Fibroblast of skin of back (primary cell): ENCODE data around the gene KAZN.

Source experiments
- DNase-seq: peaks from one replicate; pipeline ENCODE4 v3.0.0-alpha.2; 2013

KAZN gene

GRCh38 chr1:14716474-14716873, 118.0 kb downstream of the KAZN start:
- DNase-seq = no peak

DNA sequence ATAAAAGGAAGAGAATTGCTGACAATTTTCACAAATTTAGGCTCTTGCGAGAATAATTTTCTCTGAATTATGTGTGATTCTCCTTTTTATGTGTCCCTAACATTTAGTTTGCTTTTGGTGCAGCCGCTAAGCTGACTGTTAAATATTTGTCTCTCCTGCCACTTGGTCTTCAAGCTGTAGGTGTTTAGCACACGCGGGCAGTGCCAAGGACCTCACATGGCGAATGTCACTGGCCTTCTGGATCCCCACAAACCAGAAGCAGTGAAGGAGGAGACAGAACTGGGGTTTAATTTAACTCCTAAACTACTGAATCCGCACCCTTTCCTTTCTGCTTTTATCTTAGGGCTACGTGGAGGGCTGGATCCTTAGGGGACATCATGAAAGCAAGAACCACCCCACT, 120.0 kb downstream of the KAZN start:
- no peak for DNase-seq

DNA sequence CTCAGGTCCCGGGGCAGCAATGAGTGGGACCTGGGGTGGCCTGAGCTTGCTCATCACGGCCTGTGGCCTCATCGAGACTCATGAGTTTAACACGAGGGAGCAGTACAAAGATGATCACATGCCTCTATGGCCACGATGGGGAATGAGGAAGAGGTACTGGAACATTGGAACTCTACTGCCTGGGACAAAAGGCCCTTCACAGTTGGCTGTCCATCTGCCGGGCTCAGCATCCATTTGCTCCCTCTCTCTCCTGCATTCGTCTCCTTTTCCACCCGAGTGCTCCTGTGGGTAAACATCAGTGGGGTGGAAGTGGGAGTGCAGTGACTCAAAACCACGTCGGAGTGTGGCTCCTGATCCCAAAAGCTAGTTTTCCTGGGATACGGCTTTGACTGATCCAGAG, 124.9 kb downstream of the KAZN start:
- DNase-seq = no peak

DNA sequence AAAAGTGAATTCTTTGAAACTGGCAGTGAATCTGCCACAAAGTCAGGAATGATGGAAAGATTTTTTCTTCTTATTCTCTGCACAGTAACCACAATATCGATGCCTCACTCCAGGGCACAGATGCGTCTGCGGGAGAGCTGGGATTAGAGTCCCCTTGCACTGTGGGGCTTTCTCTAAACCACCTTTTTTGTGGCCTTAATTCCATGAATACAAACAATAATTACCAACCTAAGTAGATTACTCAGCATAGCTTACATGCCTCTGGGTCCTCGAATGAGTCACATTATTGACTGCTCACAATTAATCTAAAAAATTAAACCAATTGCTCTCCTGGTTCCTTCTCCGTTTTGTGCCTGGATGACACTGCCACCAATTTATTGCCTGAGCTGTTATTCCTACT, 125.8 kb downstream of the KAZN start:
- peak; percentile 22 for DNase-seq

GRCh38 chr1:14724678-14725077, 126.2 kb downstream of the KAZN start:
- no peak for DNase-seq

GRCh38 chr1:14725238-14725637, 126.8 kb downstream of the KAZN start:
- DNase-seq = no peak

DNA sequence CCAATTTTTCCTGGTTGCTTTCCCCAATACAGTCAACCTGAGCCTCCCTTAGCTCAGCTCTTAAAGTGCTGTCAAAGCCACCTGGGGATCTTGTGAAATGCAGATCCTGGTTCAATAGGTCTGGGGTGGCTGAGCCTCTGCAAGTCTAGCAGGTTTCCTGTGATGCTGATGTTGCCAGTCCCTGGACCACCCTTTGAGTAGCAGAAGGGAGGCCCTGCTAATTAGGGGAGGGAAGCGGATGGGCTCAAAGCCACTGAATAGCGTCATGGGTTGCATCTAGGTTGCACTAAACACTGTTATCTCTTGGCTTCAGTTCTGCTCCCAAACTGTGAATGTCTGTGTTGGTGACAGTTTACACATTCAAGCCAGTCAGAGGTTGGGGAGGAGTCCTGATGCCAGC, 127.2 kb downstream of the KAZN start:
- DNase-seq = no peak

DNA sequence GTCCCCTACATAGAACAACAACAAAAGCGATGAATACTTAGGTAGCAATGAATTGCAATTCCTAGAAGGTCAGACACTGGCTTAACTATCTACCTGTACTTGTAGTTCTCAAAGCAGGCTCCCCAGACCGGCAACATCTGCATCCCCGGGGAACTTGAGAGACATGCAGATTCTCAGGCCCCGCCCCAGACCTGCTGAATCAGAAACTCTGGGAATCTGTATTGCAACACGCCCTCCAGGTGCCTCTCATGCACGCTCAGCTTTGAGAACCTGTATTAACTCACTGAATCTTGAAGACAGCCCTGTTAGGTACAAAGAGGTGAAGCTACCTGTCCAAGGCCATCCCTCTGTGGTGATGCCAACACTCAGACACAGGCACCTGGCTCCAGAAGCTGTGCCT, 128.1 kb downstream of the KAZN start:
- DNase-seq = no peak

- DNase-seq = no peak
Measured at GRCh38 chr1:14728516-14728915, 130.0 kb downstream of the KAZN start.

DNA sequence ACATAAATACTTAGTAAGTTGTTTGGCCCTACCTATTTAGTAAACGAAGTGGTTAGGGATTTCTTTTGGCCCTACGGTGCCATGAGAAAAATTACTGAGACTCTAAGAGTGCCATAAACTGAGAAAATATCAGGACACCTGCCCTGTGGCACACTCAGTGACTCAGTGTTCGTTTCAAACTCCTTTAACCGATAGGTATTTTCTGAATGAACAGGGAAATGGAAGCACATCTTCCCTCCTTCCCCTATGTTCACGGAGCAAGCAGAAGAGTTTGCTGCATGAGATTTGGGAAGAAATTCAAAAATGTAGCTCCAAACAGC, 134.2 kb downstream of the KAZN start:
- DNase-seq = no peak

- no peak for DNase-seq
Measured at GRCh38 chr1:14733048-14733778, 134.7 kb downstream of the KAZN start.

DNA sequence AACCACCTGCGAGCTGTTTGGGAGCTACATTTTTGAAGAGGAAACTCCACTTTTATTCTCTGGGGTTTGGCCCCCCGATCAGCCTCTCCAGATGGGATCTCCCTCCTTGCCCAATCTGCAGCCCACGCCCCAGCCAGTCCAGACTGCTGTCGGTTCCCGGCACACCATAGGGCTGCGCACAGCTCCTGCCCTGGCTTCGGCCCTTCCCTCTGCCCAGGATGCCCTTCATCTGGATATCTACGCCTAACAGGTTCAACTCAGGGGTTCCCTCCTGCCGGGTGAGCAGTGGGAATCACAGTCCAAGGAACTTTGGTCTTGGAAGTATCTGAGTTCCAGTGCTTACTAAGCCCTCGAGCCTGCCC, 135.3 kb downstream of the KAZN start:
- no peak for DNase-seq

- DNase-seq = no peak
Measured at GRCh38 chr1:14735841-14736240, 137.4 kb downstream of the KAZN start.

DNA sequence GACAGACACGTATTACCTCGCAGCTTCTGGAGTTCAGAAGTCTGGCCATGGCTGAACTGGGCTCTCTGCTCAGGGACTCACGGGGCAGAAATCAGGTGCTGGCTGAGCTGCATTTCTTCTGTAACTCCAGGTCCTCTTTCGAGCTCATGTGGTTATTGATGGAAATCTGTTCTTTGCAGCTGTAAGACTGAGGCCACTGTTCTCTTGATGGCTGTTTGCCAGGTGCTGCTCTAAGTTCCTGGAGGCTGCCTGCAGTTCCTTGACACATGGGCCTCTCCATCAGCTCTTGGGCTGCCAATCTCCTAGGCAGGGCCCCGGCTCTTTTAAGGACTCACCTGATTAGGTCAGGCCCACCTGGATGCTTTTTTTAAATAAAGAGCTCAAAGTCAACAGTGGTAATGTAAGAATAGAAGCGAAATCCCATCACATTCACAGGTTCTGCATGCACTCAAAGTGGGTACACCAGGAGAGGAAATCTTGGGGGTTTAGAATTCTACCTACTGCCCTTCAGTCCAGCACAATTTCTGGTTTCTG, 139.1 kb downstream of the KAZN start:
- no peak for DNase-seq

DNA sequence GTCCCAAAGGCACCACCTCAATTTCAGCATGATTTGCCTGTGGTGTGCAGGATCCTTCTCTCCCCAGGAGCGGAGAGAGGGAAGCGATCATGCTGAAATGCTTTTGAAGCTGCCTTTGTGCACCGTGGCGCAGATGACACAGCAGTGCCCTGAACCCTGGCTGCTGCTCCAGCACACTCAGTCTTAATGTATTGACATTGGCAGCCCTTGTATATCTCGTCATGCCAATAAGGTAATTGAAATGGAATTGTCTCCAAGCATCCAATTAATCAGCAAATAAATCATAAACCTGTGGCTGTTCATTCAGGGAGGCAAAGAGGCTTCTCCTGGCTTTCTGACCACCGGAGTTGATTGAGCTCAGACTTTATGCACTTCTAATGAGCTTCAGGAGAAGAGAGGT, 139.8 kb downstream of the KAZN start:
- no peak for DNase-seq

DNA sequence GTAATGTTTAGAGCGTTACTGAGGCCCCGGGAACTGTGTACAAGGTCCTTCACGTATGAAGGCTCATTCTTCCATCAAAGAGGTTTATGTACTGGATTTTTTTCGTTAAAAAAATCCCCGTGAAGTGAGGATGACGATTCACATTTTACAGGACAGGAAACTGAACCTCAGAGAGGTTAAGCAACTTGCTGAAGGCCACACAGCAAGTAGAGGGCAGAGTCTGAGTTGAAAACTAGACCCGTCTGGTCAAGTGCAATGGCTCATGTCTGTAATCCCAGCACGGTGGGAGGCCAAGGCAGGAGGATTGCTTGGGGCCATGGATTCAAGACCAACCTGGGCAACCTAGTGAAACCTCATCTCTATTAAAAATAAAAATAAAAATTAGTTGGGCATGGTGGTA, 140.2 kb downstream of the KAZN start:
- no peak for DNase-seq

GRCh38 chr1:14739082-14739832, 140.8 kb downstream of the KAZN start:
- DNase-seq = no peak

GRCh38 chr1:14740016-14740415, 141.5 kb downstream of the KAZN start:
- DNase-seq = peak; percentile 24

GRCh38 chr1:14741082-14741481, 142.6 kb downstream of the KAZN start:
- DNase-seq = no peak

GRCh38 chr1:14741532-14741931, 143.0 kb downstream of the KAZN start:
- DNase-seq = no peak

DNA sequence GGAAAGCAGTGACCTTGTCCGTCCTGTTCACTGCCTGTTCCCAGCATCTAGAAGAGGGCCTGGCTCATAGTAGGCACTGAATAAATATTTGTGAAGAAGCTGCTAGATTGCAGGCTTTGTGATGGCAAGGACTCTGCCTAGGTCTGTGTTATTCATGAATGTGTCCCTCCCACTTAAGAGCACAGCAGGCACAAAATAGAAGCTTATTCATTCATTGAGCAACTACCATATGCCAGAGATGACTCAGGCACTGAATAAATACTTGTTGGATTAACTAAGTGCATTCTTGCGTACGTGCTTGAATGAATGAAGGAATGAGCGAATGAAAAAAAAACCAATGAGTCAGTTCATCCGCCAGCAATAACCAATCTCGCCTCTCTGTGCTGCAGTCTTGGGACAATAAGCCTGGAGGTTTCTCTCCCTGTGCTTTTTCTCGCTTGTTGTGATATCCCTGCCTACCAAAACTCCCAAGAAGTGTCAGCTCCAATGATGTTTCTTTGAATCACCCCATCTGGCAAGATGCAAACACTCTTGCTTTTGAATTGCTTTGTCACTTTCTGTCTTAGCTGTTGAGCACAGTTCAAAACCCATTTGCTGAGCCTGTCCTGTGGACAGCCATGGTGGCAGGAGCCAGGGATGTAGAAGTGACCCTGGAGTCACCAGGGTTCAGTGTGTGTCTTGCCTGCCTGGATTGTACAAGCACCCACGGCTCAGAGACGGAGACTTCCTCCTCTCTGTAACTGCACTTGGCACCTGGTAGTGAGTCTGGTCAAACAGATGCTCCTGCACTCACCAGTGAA, 143.9 kb downstream of the KAZN start:
- peak; percentile 98 for DNase-seq

GRCh38 chr1:14743368-14743767, 144.9 kb downstream of the KAZN start:
- no peak for DNase-seq

GRCh38 chr1:14745001-14745720, 146.7 kb downstream of the KAZN start:
- no peak for DNase-seq
